ENCODE data around the gene NFASC. TPM values are rescaled to one million over a fixed set of nuclear protein-coding genes. Genes with fewer than 3 reads are reported as not detected.

NFASC gene
- total and polyA plus RNA-seq, 12 donors, result 4.8 to 76.7 (median 44.8) TPM

DNA sequence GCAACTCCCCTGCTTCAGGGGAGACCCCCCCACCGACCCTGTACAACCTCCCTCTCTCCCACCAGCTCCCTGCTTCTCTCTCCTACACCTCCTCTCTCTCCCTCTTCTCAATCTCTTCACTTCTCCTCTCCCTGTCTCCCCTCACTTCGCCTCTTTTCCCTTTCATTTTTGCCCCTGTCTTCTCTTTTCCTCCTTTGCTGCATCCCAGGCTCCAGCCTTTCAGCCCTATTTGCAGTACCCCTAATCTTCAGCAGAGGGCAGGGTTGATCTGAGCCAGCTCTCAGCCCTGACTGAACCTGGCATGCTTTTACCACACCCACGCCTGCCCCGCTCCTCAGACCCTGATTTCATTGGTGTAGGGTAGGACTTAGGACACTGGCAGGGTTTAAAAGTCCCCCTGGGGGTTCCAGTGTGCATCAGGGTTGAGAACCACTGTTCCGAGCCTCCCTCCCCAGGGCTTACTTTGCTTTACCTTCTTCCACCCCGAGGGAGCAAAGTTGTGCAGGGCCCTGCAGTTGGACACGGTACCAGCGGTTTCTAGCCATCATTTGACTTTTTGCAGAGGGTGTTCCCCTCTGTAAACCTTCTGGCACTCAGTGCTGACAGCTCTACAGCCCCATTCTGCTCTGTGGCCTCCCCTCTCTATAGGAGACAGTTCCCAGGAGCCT lies 105.0 kb downstream of the NFASC start:
- H3K4me1 ChIP-seq (replicated peaks in 1 of 2), result no peaks in the 10 kb centered on the region
- H3K27me3 ChIP-seq, result no peaks in the 10 kb centered on the region
- DNase-seq, result peak; percentile 37 to 76 (median 60)
- H3K4me3 ChIP-seq, result no peak overlapping the region
- H3K36me3 ChIP-seq (replicated peaks in 1 of 2), result peaks cover 0 to 44% of the 10 kb centered on the region in 2 donors
- WGBS, 4 donors, result 51 to 55% (median 54%) methylated on average over 8 of the region's 8 CpGs
- H3K27ac ChIP-seq, result no peak overlapping the region
- peak; percentile 68 to 81 (median 78) for TF ChIP-seq CTCF (IDR thresholded peaks at IDR 0.05)
- TF ChIP-seq POLR2A (IDR thresholded peaks at IDR 0.05), result no peak
- H3K9me3 ChIP-seq (replicated peaks in 1 of 3), result no peaks in the 10 kb centered on the region
- intact Hi-C loops (cut with DNase I), result loop anchor here in 1 of 2 donors (5.0 kb wide), 1 partner anchor 282 kb away; no protein-coding TSS in a partner anchor

- intact Hi-C loops (cut with DNase I), result loop anchor here in 1 of 2 donors (5.0 kb wide), 1 partner anchor 281 kb away; no protein-coding TSS in a partner anchor
- Histone ChIP-seq H3K9me3 (replicated peaks in 1 of 3) (no peaks in the 10 kb centered on the region), H3K4me3 (no peak overlapping the region), H3K27ac (no peak overlapping the region), H3K36me3 (replicated peaks in 1 of 2) (peaks cover 0 to 42% of the 10 kb centered on the region in 2 donors), H3K27me3 (no peaks in the 10 kb centered on the region), H3K4me1 (replicated peaks in 1 of 2) (no peaks in the 10 kb centered on the region)
- TF ChIP-seq CTCF (IDR thresholded peaks at IDR 0.05) (no peak), POLR2A (IDR thresholded peaks at IDR 0.05) (no peak)
- no peak for DNase-seq
- WGBS, 4 donors, result 85 to 92% (median 88%) methylated on average over 10 to 13 of the region's 13 CpGs
These were observed 106.0 kb downstream of the NFASC start for GRCh38 chr1:204976646-204977045.

DNA sequence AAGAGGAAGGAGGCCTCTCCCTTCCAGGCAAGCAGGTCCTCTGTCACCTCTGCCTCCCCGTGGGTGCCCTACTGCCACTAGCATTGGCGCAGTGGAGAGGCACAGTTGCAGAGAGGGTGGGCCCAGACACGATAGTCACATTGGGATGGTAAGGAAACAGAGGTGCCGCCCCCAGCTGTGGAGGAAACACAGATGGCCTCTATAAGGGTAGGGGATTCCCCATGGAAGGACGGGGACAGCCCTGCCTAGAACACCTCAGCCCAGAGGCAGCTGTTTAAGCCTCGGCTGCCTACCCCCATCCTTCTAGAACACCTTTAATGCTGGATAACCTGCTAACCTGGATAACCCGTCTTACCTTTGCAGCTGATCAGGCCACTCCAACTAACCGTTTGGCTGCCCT lies 106.7 kb downstream of the NFASC start:
- no peak for TF ChIP-seq POLR2A (IDR thresholded peaks at IDR 0.05)
- TF ChIP-seq CTCF (IDR thresholded peaks at IDR 0.05), result no peak
- Histone ChIP-seq H3K27ac (no peak overlapping the region), H3K9me3 (replicated peaks in 1 of 3) (no peaks in the 10 kb centered on the region), H3K4me3 (no peak overlapping the region), H3K4me1 (replicated peaks in 1 of 2) (no peaks in the 10 kb centered on the region), H3K27me3 (no peaks in the 10 kb centered on the region), H3K36me3 (replicated peaks in 1 of 2) (peaks cover 0 to 42% of the 10 kb centered on the region in 2 donors)
- intact Hi-C loops (cut with DNase I), result loop anchor here in 1 of 2 donors (5.0 kb wide), 1 partner anchor 280 kb away; no protein-coding TSS in a partner anchor
- WGBS, 4 donors, result 51 to 81% (median 76%) methylated on average over 8 of the region's 8 CpGs
- DNase-seq, result no peak

DNA sequence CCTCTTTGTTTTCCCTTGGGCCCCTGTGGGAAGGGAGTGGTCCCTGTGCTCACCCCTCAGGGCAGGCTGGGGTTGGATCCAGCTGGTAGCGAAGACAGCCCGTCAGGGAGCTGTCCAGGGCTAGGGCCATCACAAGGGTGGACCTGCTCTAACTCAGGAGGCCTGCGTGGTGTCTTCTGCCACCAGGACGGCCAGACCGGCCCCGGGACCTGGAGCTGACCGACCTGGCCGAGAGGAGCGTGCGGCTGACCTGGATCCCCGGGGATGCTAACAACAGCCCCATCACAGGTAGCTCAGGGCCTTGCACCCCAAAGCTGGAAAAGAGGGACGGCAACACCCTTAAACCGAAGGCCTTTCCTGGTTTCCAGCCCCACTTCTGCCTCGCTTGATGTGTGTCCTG lies 108.1 kb downstream of the NFASC start:
- intact Hi-C loops (cut with DNase I), result loop anchor here in 1 of 2 donors (5.0 kb wide), 1 partner anchor 279 kb away; no protein-coding TSS in a partner anchor

More for the DNA sequence above, 108.1 kb downstream of the NFASC start:
- Histone ChIP-seq H3K4me3 (no peak overlapping the region), H3K36me3 (replicated peaks in 1 of 2) (peaks cover 0 to 33% of the 10 kb centered on the region in 2 donors), H3K4me1 (replicated peaks in 1 of 2) (no peaks in the 10 kb centered on the region), H3K9me3 (replicated peaks in 1 of 3) (no peaks in the 10 kb centered on the region), H3K27ac (no peak overlapping the region), H3K27me3 (no peaks in the 10 kb centered on the region)
- WGBS, 4 donors, result 91 to 97% (median 94%) methylated on average over 4 to 14 of the region's 14 CpGs
- no peak for DNase-seq
- TF ChIP-seq POLR2A (IDR thresholded peaks at IDR 0.05) (no peak), CTCF (IDR thresholded peaks at IDR 0.05) (no peak)

Data from adrenal gland (tissue), 12 donors.